ENCODE results near the gene EFCAB3.
"Not testable (repeated sequence)": the region's sequence is repeated elsewhere in the genome, so short reads cannot be mapped to it uniquely, and the experiment has no call there.

The EFCAB3 gene

DNA sequence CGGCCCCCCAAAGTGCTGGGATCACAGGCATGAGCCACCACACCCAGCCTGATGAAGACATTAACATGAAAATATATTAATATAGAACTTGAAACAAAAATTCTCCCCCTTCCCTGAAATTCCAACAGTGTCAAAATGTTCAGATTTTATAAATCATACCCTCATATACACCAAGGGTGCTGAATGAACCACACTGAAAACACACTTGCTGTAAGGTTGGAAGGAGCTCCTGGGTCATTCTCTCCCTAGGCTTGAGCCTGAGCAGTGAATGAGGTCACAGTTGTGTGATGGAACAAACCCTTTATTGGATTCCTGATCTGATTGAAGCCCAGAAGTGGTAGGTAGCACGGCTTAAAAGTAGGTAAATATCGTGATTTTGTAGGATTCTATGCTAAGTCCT, at the start of gene EFCAB3:
Gene EFCAB3, plus strand, starts transcription at position 301 of the 400 bp plus-strand sequence. CDS start 2,427 bp downstream, outside the sequence.
- no peak for DNase-seq (ENCODE audit: extremely low read depth in 1 of 2, low read depth in 1 of 2)

DNA sequence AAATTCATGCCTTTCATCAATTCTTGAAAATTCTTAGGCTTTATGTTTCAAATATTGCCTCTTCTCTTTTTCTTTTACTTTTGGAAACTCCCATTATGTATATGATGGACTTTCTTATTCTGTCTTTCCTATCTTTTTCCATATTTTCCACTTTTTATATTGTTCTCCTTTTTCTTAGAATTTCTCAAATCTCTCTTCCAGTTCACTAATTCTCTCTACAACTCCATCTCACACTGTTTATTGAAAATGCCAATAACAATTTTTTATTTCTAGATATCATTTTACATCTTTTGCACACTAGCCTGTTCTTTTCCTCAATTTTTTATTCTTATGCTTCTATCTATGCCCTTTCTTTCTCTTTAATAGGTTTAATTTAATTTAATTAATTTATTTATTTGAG, 43.8 kb upstream of the EFCAB3 start:
- DNase-seq (ENCODE audit: extremely low read depth in 1 of 2, low read depth in 1 of 2): no peak

DNA sequence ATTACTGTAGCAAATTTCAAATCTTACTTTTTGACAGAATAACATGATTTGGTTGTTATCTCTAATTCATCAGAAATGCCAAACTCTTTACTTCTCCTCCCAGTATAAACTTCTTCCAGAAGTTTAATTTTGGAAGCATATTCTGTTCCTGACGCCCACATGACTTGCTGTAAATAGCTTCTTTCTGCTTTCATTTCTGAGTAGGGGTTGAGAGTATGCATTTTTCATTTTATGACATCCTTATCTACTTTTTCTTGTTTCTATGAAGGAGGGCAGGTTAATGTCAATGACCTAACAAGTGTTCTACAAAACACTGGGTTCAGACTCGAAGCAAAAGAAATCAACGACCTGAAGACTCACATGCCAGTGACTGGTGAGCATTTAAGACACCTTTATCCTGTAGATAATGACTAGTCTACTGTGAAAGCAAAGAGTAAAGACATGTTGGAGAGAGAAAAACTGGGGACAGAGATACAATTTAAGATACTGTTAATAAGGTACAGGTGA, 36.5 kb upstream of the EFCAB3 start:
- DNase-seq (ENCODE audit: extremely low read depth in 1 of 2, low read depth in 1 of 2): no peak

DNA sequence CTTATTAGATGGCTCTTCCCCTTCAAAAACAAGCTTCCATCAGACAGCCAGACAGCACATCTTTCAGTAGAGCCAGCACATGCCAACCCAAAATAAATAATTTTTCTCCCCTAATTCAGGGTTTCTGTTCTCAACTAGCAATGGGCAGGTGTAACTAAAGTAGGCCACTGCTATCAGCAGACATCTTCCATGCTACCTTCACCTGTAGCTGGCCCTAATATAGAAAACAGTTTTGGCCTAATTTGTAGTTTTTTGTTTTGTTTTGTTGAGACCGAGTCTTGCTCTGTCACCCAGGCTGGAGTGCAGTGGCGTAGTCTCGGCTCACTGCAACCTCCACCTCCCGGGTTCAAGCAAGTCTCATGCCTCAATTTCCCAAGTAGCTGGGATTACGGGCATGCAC, 29.2 kb upstream of the EFCAB3 start:
- DNase-seq (ENCODE audit: extremely low read depth in 1 of 2, low read depth in 1 of 2): no peak

DNA sequence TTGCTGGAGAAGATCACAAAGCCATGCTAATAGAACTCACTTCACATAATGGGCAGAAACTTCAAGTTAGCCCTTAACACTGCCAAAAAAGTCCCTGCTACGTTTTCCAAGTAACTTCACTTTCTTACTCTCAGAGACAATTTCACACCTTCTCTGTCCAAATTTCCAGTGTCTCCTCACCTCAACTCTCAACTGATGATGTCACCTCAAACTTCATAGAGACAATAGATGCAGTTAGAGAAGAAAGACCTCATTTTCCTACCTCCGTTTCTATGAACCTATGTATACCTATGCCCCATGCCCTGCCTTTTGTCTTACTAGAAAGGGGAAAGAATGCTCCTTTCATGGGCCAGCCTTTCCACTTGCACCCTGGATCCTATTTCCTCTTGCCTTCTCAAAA, 14.2 kb upstream of the EFCAB3 start:
- DNase-seq (ENCODE audit: extremely low read depth in 1 of 2, low read depth in 1 of 2): no peak

DNA sequence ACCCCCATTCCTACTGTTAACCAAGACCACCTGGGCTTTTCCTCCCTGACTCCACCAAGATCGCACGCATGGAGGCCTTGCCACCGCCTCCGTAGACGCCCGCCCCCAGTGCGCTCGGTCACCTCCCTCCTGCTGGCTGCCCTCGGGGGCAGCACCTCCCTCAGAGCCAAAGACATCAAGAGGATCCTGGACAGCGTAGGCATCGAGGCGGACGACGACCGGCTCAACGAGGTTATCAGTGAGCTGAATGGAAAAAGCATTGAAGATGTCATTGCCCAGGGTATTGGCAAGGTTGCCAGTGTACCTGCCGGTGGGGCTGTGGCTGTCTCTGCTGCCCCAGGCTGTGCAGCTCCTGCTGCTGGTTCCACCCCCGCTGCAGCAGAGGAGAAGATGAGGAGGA, 1.2 kb downstream of the EFCAB3 start:
- DNase-seq (ENCODE audit: extremely low read depth in 1 of 2, low read depth in 1 of 2): no peak

DNA sequence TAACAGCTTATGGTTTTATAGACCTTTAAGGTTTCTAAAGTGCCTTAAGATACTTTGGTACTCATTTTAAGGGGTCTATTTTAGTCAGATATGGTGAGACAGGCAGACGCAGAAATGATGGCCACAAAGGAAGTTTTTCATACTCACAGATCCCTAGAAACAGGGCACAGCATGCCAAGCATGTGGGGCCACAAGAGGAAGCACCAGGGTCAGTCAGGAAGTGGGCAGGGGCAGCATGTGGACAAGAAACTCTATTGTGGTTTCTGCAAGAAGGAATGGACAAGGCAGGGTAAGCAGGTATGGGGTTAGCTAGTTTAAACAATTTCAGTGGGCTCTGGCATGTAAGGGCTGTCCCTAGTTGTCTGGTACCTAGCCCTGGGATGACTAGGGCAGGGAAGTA, 8.5 kb downstream of the EFCAB3 start:
- DNase-seq (ENCODE audit: extremely low read depth in 1 of 2, low read depth in 1 of 2): no peak

DNA sequence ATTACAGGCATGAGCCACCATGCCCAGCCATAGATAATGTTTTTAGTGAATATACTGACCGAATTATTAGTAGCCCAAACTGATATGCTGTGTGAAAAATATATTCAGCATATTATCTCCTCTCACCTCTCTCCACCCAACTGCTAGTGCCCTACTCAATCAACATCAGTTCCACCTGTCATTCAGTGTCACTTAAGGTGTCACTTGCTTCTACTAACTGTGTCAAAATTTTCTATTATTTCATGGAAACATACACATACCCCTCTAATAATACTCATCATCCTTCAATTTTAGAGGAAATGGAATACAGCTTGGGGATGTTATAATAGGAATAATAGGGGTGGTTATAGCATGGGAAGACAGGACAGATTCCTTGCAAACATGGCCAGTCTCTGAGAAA, 12.6 kb downstream of the EFCAB3 start:
- DNase-seq (ENCODE audit: extremely low read depth in 1 of 2, low read depth in 1 of 2): no peak

DNA sequence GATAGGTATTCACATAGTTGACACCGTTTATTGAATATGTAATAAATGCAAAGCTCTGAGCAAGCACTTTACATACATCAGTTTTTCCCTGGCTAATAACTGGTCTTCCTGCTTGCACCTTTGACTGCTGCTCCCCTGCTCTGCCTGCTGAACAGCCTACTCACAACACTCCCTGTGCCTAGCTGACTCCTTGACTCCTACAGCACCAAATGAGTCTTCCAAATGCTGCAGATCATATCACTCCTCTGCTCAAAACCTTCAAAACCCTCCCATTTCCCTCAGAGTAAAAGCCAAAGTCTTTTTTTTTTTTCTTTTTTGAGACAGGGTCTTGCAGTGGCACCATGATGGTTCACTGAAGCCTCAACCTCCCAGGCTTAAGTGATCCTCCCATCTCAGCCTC, 18.5 kb downstream of the EFCAB3 start:
- DNase-seq (ENCODE audit: extremely low read depth in 1 of 2, low read depth in 1 of 2): no peak

DNA sequence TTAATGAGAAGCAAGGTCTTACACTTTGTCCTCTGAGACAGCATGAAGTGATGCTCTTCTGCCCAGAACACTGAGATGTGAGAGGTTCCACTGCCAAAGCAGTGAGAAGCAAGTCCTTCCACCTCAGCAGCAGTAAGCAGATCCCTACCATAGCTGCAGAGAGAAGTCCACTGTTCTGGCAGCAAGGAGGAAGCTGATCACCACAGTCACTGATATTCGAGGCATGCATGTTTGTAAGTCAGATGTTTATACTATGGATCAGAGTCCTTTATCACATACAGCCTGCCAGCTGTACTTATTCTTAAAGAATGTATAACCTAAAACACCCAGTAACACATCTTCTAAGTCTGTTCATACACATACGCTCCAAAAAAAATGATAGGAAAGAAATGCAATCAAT, 25.1 kb downstream of the EFCAB3 start:
- DNase-seq (ENCODE audit: extremely low read depth in 1 of 2, low read depth in 1 of 2): no peak

DNA sequence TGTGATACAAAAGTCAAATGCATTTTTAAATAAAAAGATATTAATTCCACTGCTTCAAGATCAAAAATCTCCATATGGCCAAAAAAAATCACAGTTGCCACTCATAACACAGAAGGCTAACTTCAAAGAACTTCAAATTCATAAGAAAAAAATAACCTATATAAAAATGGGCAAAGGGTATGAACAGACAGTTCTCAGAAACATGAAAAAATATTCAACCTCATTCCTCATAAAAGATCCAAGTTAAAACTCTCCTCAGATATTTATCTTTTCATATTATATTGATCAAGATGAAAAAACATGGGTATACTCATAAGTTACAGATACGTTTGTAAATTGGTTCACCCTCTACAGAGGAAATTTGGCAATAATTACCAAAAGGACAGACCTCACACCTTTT, 32.7 kb downstream of the EFCAB3 start:
- not testable (repeated sequence) for DNase-seq (ENCODE audit: extremely low read depth in 1 of 2, low read depth in 1 of 2)

DNA sequence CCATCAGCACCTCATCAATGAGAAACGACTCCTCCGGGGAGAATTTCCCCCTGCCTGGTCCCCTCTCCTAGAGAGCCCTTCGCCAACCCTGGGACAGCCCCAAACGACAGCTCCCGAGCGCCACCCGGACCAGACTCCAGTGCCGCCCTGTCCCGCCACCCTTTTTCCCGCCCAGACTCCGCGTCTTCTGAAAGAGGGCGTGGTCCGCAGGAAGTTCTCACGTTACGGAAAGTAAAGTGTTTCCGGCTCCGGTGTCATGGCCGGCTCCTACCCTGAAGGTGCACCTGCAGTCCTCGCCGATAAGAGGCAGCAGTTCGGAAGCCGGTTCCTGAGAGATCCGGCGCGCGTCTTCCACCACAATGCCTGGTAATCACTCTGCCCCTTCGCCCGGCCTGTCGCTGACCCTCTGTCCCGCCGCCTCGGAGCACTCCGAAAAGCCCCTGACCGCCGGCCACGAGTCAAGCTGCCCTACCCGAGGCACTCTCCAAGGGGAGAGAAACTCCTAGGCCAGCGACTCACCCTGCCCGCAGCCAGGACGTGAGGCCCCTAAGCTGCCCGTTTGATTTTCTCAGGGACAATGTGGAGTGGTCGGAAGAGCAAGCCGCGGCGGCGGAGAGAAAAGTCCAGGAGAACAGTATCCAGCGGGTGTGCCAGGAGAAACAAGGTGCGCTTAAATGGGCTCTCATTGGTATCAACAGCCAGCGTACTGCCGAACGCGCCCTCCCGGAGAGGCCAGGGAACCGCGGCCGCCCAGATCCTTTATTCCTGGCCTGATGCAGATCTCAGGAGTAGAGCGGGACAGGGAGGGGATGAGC, 43.5 kb downstream of the EFCAB3 start, which contains the start of gene METTL2A:
Gene METTL2A, plus strand, starts transcription at position 251 of the 815 bp plus-strand sequence. Its CDS starts 6 bp downstream, at position 257.
- DNase-seq (ENCODE audit: extremely low read depth in 1 of 2, low read depth in 1 of 2): peak; percentile 54 to 70

DNA sequence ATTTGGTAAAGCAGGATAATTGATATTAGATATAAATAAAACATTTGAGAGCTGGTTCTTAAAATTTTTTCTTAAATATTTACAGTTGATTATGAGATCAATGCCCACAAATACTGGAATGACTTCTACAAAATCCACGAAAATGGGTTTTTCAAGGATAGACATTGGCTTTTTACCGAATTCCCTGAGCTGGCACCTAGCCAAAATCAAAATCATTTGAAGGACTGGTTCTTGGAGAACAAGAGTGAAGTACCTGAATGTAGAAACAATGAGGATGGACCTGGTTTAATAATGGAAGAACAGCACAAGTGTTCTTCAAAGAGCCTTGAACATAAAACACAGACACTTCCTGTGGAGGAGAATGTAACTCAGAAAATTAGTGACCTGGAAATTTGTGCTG, 45.9 kb downstream of the EFCAB3 start:
- DNase-seq (ENCODE audit: extremely low read depth in 1 of 2, low read depth in 1 of 2): not testable (repeated sequence)

DNA sequence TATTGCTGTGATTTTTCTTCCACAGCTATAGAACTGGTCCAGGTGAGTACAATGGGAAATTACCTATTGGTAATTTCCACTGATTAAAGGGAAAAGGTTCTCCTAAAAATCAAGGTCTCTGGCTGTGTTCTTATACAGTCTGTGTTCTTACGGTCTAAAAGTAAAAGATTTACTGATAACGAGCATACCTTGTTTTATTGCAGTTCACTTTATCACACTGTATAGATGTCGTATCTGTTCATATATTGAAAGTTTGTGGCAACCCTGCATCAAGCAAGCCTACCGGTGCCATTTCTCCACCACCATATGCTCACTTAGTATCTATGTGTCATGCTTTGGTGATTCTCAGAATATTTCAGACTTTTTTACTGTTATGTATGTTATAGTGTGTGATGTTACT, 54.9 kb downstream of the EFCAB3 start:
- DNase-seq (ENCODE audit: extremely low read depth in 1 of 2, low read depth in 1 of 2): not testable (repeated sequence)

DNA sequence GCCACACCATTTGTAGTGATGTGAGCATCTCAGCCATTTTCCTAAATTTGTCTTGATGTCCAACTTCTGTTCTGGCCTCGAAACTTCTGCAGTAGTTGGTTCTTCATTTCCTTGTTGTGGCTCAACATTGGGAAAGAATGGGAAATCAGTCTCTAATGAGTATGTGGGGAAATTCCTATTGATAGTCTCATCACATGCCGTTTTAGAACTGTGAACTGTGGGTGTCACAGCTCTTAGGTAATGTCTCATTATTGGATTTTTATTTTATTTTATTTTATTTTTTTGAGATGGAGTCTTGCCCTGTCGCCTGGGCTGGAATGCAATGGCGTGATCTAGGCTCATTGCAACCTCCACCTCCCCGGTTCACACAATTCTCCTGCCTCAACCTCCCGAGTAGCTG, 60.8 kb downstream of the EFCAB3 start:
- not testable (repeated sequence) for DNase-seq (ENCODE audit: extremely low read depth in 1 of 2, low read depth in 1 of 2)

DNA sequence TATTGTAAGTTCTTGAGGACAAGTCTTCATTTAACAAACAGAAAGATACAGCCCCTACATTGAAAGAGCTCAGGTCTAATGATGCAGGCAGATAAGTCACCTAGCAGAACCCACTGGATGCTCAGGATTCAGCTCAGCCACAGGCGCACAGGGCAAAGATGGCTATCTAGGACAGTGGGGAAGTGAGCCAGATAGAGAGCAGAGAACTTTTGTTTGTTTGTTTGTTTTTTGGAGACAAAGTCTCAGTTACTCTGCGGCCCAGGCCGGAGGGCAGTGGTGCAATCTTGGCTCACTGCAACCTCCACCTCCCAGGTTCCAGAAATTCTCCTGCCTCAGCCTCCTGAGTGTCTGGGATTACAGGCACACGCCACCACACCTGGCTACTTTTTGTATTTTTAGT, 63.7 kb downstream of the EFCAB3 start:
- no peak for DNase-seq (ENCODE audit: extremely low read depth in 1 of 2, low read depth in 1 of 2)

DNA sequence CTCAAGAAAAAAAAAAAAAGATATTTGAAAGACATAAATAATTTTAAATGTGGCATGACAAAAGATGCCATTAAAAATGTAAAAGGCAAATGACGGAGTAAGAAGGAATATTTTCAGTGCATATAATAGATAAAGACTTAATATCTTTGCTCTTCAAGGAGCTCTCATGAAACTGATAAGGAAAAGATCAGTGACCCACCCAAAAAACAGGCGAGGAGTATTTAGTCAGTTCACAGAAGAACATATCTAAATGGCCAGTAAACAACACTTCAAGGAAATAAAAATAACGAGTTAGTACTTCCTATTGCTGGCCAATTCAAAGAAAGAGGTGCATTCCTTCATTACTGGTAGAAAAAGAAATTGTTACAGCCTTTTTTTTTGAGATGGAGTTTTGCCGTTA, 65.4 kb downstream of the EFCAB3 start:
- DNase-seq (ENCODE audit: extremely low read depth in 1 of 2, low read depth in 1 of 2): not testable (repeated sequence)

DNA sequence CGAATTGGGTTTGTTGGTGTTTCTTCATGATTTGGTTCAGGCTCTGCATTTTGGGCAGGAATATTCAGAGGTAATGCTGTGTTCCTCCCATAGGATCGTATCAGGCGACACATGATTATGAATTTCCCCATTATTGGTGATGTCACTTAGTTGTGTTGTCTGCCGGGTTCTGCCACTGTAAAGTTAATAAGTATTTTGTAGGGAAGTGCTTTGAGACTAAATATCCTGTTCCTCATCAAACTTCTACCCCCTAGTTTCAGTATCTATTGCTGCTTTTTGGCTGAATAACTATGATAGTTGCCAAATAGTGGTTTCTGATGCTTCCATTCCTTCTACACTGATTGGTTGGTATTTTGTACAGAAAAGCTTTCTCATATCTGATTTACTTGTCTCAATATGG, 71.8 kb downstream of the EFCAB3 start:
- not testable (repeated sequence) for DNase-seq (ENCODE audit: extremely low read depth in 1 of 2, low read depth in 1 of 2)

DNA sequence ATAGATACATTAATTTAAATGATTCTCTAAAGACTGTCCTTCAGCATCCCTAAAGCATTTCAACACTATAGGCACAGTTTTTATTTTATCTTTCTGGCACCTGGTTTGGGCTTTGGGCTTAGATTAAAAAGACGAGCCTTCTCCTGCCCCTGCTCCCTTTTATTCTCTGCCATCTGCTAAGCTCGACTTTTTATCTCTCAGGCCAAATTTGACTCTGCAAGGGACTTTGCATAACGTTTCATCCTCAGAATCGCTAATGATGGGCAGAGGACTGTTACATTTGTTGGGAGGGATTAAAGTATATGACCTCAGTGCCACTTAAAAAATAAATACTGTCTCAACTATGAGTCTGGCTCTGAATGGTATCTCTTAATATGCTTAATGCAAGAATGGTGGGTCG, 72.7 kb downstream of the EFCAB3 start:
- not testable (repeated sequence) for DNase-seq (ENCODE audit: extremely low read depth in 1 of 2, low read depth in 1 of 2)

DNA sequence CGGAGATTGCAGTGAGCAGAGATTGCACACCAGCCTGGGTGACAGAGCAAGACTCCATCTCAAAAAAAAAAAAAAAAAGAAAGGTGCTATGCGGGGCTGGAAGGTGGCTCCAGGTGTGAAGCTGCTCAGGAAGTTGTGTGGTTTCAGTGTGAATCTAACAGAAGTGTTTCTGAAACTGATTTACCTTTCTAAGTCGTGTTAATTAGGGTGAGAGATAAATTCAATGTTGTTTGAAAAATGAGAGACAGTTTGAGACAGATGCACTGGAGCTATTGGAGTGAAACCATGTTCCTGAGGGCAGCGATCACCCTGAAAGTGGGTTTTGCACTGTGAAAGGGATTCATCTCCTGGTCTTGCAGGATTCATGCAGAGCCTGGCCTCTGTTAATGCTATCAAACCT, 73.3 kb downstream of the EFCAB3 start:
- not testable (repeated sequence) for DNase-seq (ENCODE audit: extremely low read depth in 1 of 2, low read depth in 1 of 2)

DNA sequence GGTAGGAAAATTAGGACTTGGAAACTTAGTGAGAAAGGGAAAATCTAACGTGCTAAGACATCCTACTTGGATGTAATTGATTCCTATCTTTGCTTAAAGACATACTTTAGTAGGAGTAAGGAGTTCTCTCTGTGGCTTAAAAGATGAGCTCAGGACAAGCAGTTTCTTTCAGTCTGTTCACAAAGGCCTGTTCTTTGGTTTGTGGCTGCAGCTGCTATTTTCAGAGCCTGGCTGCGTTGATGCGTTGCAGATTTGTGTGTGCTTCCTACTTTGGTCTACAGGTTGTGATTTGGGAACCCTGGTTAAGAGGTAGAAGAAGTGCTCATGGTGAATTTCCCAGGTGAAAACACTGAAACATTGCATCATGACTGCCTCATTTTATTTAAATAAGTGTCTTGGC, 73.8 kb downstream of the EFCAB3 start:
- not testable (repeated sequence) for DNase-seq (ENCODE audit: extremely low read depth in 1 of 2, low read depth in 1 of 2)

DNA sequence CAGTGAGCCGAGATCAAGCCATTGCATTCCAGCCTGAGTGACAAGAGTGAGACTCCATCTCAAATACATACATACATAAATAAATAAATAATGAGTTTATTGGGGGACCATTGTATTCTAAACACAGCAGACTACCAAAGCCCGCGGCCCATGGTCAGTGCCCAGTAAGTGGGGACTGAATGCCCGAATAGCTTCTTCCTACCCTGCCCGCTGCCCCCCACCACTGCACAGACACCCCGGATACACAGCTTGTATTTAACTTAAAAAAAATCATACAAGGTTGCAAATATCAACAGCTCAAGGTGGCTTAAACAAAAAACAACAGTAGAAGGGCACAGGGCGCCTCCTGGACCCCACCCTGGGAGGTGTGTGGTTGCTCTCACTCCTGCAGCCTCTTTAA, 75.7 kb downstream of the EFCAB3 start:
- DNase-seq (ENCODE audit: extremely low read depth in 1 of 2, low read depth in 1 of 2): no peak

Data from activated CD8-positive, alpha-beta memory T cell treated with anti-CD3 and anti-CD28 coated beads for 1 hour (primary cell).